Neural progenitor cell (in vitro differentiated cells): ENCODE measurements around the gene MC3R. TPM values are rescaled to one million over a fixed set of nuclear protein-coding genes. Genes with fewer than 3 reads are reported as not detected.

Experiments used
- DNase-seq: peaks from one replicate; pipeline ENCODE4 v3.0.0-alpha.2; 2016; ENCODE audit warnings: low spot score
- H2AFZ ChIP-seq: fragments of 200-600 bp; sonication (generic); replicated peaks from 2 replicates; pipeline ENCODE4 v1.6.1; 2016; ENCODE audit warnings: antibody characterized with exemption
- H3F3A ChIP-seq: fragments of 200-600 bp; sonication (generic); 2 replicates; pipeline ENCODE4 v1.6.1; 2016; ENCODE audit warnings: antibody characterized with exemption, low read depth
- H3K27ac ChIP-seq: fragments of 200-600 bp; sonication (generic); 2 replicates; pipeline ENCODE4 v1.5.1; 2016; ENCODE audit warnings: mild to moderate bottlenecking
- H3K27me3 ChIP-seq: fragments of 200-600 bp; sonication (generic); 2 replicates; pipeline ENCODE4 v1.6.1; 2016; ENCODE audit warnings: mild to moderate bottlenecking, moderate library complexity
- H3K36me3 ChIP-seq: fragments of 200-600 bp; sonication (generic); 2 replicates; pipeline ENCODE4 v1.5.1; 2016
- H3K4me1 ChIP-seq: fragments of 200-600 bp; sonication (generic); 2 replicates; pipeline ENCODE4 v1.6.1; 2016; ENCODE audit warnings: mixed run types
- H3K4me2 ChIP-seq: fragments of 200-600 bp; sonication (generic); 2 replicates; pipeline ENCODE4 v1.6.1; 2016
- H3K4me3 ChIP-seq: fragments of 200-600 bp; sonication (generic); 2 replicates; pipeline ENCODE4 v1.5.1; 2016
- H3K79me2 ChIP-seq: fragments of 200-600 bp; sonication (generic); 2 replicates; pipeline ENCODE4 v1.6.1; 2016; ENCODE audit warnings: low read depth
- H3K9ac ChIP-seq: fragments of 200-600 bp; sonication (generic); 2 replicates; pipeline ENCODE4 v1.6.1; 2016
- H3K9me3 ChIP-seq: fragments of 200-600 bp; sonication (generic); 2 replicates; pipeline ENCODE4 v1.5.1; 2016; ENCODE audit warnings: low read depth
- H4K20me1 ChIP-seq: fragments of 200-600 bp; sonication (generic); 2 replicates; pipeline ENCODE4 v1.6.1; 2016; ENCODE audit warnings: low read depth
- H3K27ac Mint-ChIP-seq: 3 replicates; pipeline ENCODE4 v1.8.0; 2021; ENCODE audit warnings: mixed read lengths
- H3K27me3 Mint-ChIP-seq: 2 replicates; pipeline ENCODE4 v1.8.0; 2022; ENCODE audit warnings: low read depth, mild to moderate bottlenecking, inconsistent platforms, moderate library complexity, mixed read lengths; ENCODE audit not compliant: insufficient read depth
- H3K36me3 Mint-ChIP-seq: 3 replicates; pipeline ENCODE4 v1.8.0; 2021; ENCODE audit warnings: mixed read lengths
- H3K4me1 Mint-ChIP-seq: 3 replicates; pipeline ENCODE4 v1.8.0; 2021; ENCODE audit warnings: mixed read lengths
- H3K4me3 Mint-ChIP-seq: 3 replicates; pipeline ENCODE4 v1.8.0; 2021; ENCODE audit warnings: mild to moderate bottlenecking, moderate library complexity, mixed read lengths
- H3K9me3 Mint-ChIP-seq: 3 replicates; pipeline ENCODE4 v1.8.0; 2020; ENCODE audit warnings: mixed read lengths
- EZH2 ChIP-seq: fragments of 200-600 bp; sonication (generic); IDR thresholded peaks from 2 replicates; pipeline ENCODE4 v1.6.1; 2017; ENCODE audit warnings: antibody characterized with exemption, mild to moderate bottlenecking, moderate library complexity
- EZH2phosphoT487 ChIP-seq: fragments of 200-600 bp; sonication (generic); IDR thresholded peaks from 2 replicates; pipeline ENCODE4 v1.6.1; 2017; ENCODE audit warnings: antibody characterized with exemption
- total RNA-seq: library from RNA; depleted of rRNA; stranded (reverse); fragments of >200 nt; gene quantifications from 2 replicates; pipeline ENCODE4 v1.2.3, GENCODE V29; 2015; ENCODE audit warnings: low replicate concordance
- TF ChIP-seq, protein P1 (sequence below): fragments of 200-600 bp; sonication (generic); IDR thresholded peaks from 2 replicates; pipeline ENCODE4 v1.5.1; 2017; ENCODE audit warnings: antibody characterized with exemption, mild to moderate bottlenecking

The MC3R gene
- total RNA-seq, 1 donor from 2014 or later, result not detected

DNA sequence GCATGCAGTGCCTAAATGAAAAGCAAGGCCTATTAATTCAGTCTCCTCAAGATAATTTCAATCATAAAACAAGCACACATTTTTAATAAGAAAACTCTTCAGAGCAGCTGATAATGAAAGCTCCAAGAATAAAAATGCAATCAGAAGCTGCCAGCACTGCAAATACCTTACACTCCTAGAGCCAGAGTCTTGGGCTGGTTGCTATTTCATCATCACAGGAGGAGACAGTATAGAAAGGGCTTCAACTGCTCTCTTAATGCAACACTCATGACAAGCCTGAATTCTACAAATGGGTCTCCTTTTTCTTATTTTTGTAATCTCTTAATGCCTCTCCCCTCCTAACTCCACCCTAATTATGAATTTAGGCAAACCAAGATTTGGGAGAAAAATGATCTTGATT, 11.2 kb upstream of the MC3R start:
- no peak overlapping the region for H3K27ac ChIP-seq
- Mint-ChIP-seq H3K27me3 (peaks cover 7% of the 10 kb centered on the region), H3K36me3 (no peaks in the 10 kb centered on the region), H3K4me3 (no peak overlapping the region), H3K9me3 (peaks cover 9% of the 10 kb centered on the region), H3K4me1 (no peaks in the 10 kb centered on the region), H3K27ac (no peak overlapping the region)
- H3K4me1 ChIP-seq, result no peaks in the 10 kb centered on the region
- H3K27me3 ChIP-seq, result no peaks in the 10 kb centered on the region
- H2AFZ ChIP-seq, result no peak overlapping the region
- H3K4me2 ChIP-seq, result no peak overlapping the region
- H3K9me3 ChIP-seq, result no peaks in the 10 kb centered on the region
- DNase-seq, result no peak
- no peaks in the 10 kb centered on the region for H3F3A ChIP-seq
- no peaks in the 10 kb centered on the region for H3K79me2 ChIP-seq
- H3K36me3 ChIP-seq, result no peaks in the 10 kb centered on the region
- TF ChIP-seq EZH2 (no peak), EZH2phosphoT487 (no peak)
- TF ChIP-seq, protein P1, sequence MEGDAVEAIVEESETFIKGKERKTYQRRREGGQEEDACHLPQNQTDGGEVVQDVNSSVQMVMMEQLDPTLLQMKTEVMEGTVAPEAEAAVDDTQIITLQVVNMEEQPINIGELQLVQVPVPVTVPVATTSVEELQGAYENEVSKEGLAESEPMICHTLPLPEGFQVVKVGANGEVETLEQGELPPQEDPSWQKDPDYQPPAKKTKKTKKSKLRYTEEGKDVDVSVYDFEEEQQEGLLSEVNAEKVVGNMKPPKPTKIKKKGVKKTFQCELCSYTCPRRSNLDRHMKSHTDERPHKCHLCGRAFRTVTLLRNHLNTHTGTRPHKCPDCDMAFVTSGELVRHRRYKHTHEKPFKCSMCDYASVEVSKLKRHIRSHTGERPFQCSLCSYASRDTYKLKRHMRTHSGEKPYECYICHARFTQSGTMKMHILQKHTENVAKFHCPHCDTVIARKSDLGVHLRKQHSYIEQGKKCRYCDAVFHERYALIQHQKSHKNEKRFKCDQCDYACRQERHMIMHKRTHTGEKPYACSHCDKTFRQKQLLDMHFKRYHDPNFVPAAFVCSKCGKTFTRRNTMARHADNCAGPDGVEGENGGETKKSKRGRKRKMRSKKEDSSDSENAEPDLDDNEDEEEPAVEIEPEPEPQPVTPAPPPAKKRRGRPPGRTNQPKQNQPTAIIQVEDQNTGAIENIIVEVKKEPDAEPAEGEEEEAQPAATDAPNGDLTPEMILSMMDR, result no peak
- no peaks in the 10 kb centered on the region for H4K20me1 ChIP-seq
- H3K9ac ChIP-seq, result no peak overlapping the region
- H3K4me3 ChIP-seq, result no peak overlapping the region

DNA sequence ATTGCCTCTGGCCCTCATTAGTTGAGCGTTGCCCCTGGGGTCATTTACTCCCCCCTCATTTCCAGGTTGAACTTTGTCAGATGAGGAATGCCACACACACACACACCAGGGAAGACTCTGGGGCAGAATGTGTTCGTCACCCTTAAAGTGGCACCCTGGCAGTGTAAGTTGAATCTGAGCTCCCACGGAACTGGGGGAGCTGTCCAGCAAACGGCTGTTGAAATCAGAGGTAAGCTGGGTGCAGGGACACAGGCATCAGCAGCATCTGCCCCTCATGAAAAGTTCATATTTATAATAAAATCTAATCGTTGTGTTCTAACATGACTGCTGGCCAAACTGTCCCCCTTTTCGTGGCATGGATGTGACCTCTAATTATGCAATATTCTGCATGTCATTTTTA, 4.3 kb upstream of the MC3R start:
- no peaks in the 10 kb centered on the region for H3F3A ChIP-seq
- peaks cover 13% of the 10 kb centered on the region for H3K27me3 ChIP-seq
- Mint-ChIP-seq H3K9me3 (peaks cover 5% of the 10 kb centered on the region), H3K4me1 (no peaks in the 10 kb centered on the region), H3K27ac (no peak overlapping the region), H3K27me3 (peaks cover 4% of the 10 kb centered on the region), H3K36me3 (no peaks in the 10 kb centered on the region), H3K4me3 (no peak overlapping the region)
- H2AFZ ChIP-seq, result no peak overlapping the region
- TF ChIP-seq, protein P1, result no peak
- TF ChIP-seq EZH2 (no peak), EZH2phosphoT487 (no peak)
- no peak overlapping the region for H3K27ac ChIP-seq
- no peak overlapping the region for H3K4me2 ChIP-seq
- H3K36me3 ChIP-seq, result no peaks in the 10 kb centered on the region
- H4K20me1 ChIP-seq, result no peaks in the 10 kb centered on the region
- no peaks in the 10 kb centered on the region for H3K9me3 ChIP-seq
- no peak overlapping the region for H3K9ac ChIP-seq
- H3K4me1 ChIP-seq, result no peaks in the 10 kb centered on the region
- H3K4me3 ChIP-seq, result no peak overlapping the region
- no peaks in the 10 kb centered on the region for H3K79me2 ChIP-seq
- DNase-seq, result no peak

DNA sequence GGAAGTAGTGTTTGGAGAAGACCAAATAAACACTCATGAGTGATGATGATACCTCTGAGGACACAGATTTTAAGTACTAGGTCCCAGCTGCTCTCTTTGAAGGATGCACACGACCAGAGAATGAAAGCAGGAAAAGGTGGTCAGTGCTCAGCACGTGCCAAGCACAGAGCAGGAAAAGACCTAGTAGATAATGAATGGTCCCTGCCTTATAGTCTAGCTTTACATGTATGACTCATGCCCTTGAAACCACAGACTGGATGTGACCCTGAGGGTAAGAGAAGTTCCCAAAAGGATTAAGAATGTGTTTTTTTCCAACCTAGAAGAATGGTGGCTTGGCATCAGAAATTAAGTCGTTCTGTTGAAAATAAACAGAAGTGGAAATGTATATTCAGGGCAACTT, 2.8 kb upstream of the MC3R start:
- H3K4me2 ChIP-seq, result no peak overlapping the region
- no peaks in the 10 kb centered on the region for H3K9me3 ChIP-seq
- H3K27me3 Mint-ChIP-seq, result peaks cover 11% of the 10 kb centered on the region
- H3F3A ChIP-seq, result no peaks in the 10 kb centered on the region
- H3K27me3 ChIP-seq, result peaks cover 28% of the 10 kb centered on the region
- H3K9ac ChIP-seq, result no peak overlapping the region
- TF ChIP-seq EZH2, result no peak
- TF ChIP-seq EZH2phosphoT487, result no peak
- TF ChIP-seq, protein P1, result no peak
- H4K20me1 ChIP-seq, result no peaks in the 10 kb centered on the region
- H3K4me1 ChIP-seq, result no peaks in the 10 kb centered on the region
- H3K4me3 Mint-ChIP-seq, result no peak overlapping the region
- H3K9me3 Mint-ChIP-seq, result peaks cover 6% of the 10 kb centered on the region
- no peak for DNase-seq
- no peak overlapping the region for H3K27ac Mint-ChIP-seq
- H2AFZ ChIP-seq, result no peak overlapping the region
- H3K27ac ChIP-seq, result no peak overlapping the region
- no peaks in the 10 kb centered on the region for H3K79me2 ChIP-seq
- no peaks in the 10 kb centered on the region for H3K36me3 Mint-ChIP-seq
- H3K4me1 Mint-ChIP-seq, result no peaks in the 10 kb centered on the region
- no peak overlapping the region for H3K4me3 ChIP-seq
- no peaks in the 10 kb centered on the region for H3K36me3 ChIP-seq
